ENCODE measurements around the gene INO80.

DNA sequence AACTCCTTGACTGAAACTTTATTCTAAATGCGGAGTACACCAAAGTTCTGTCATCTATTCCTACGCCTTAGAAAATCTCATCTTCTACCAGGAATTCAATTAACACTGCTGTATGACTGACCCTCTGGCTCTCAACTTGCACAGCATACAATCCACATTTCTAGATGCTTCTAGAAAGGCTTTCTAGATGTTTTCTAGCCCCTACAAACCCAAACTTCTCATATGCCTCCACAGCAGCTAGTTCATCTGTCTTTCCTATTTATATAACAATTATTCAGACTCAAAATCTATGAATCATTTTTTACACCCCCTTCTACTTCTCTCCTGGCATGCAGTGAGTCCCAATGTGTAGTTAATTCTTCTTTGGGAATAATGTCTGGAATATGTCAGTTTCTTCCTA is 13.2 kb downstream of the INO80 start:
- no peak for TF ChIP-seq POLR2A (IDR thresholded peaks at IDR 0.05)
- TF ChIP-seq, protein P1, sequence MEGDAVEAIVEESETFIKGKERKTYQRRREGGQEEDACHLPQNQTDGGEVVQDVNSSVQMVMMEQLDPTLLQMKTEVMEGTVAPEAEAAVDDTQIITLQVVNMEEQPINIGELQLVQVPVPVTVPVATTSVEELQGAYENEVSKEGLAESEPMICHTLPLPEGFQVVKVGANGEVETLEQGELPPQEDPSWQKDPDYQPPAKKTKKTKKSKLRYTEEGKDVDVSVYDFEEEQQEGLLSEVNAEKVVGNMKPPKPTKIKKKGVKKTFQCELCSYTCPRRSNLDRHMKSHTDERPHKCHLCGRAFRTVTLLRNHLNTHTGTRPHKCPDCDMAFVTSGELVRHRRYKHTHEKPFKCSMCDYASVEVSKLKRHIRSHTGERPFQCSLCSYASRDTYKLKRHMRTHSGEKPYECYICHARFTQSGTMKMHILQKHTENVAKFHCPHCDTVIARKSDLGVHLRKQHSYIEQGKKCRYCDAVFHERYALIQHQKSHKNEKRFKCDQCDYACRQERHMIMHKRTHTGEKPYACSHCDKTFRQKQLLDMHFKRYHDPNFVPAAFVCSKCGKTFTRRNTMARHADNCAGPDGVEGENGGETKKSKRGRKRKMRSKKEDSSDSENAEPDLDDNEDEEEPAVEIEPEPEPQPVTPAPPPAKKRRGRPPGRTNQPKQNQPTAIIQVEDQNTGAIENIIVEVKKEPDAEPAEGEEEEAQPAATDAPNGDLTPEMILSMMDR (IDR thresholded peaks at IDR 0.05): no peak
- TF ChIP-seq POLR2AphosphoS5 (IDR thresholded peaks at IDR 0.05): no peak

Measured in breast epithelium (tissue), 3 donors.